ENCODE results near the gene CYTH2.

CYTH2 gene, protein sequence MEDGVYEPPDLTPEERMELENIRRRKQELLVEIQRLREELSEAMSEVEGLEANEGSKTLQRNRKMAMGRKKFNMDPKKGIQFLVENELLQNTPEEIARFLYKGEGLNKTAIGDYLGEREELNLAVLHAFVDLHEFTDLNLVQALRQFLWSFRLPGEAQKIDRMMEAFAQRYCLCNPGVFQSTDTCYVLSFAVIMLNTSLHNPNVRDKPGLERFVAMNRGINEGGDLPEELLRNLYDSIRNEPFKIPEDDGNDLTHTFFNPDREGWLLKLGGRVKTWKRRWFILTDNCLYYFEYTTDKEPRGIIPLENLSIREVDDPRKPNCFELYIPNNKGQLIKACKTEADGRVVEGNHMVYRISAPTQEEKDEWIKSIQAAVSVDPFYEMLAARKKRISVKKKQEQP

DNA sequence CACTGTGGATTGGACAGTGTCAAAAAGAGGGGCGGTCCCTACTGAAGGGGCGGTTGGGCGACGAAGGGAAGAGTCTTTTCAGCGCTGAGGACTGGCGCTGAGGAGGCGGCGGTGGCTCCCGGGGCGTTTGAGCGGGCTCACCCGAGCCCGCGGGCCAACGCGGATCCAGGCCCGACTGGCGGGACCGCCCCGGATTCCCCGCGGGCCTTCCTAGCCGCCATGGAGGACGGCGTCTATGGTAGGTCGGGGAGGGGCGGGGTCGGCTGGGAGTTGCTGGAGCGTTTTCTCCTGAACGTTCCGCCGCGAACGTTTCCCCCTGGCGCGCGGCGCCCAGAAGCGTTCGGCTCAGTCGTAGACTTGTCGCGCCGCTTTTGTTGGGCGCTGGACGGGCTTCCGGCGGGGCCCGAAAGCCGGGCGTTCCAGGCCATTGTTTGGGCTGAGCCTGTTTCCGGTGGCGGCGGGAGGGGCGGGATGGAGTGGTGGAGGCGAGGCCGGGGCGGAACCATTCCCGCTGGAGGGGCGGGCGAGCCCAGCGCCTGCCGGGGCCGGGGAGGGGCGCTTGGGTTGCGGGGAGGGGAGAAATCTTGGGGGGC, at the start of gene CYTH2:
Gene CYTH2, plus strand, starts transcription at position 81 of the 593 bp plus-strand sequence. Its CDS starts 139 bp downstream, at position 220.
- peak; percentile 73 to 83 (median 81) for DNase-seq

DNA sequence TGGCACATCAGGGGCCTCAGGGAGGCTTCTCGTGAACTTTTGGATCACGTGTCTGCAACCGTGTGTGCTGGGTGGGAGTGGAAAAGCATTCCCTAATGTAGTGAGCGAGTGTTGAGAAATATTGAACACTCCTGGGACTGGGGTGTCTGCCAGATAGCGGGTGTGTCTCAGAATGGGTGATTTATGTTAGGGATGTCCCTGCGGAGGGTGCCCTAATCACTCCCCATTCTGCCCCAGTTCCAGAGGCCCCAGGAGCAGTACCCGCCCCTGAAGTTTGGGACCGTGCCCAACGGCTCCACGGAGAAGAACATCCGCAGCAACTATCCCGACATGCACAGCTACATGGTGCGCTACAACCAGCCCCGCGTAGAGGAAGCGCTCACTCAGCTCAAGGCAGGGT, 47.6 kb upstream of the CYTH2 start:
- DNase-seq = no peak

- no peak for DNase-seq
Measured at GRCh38 chr19:48424694-48425219, 44.4 kb upstream of the CYTH2 start.

DNA sequence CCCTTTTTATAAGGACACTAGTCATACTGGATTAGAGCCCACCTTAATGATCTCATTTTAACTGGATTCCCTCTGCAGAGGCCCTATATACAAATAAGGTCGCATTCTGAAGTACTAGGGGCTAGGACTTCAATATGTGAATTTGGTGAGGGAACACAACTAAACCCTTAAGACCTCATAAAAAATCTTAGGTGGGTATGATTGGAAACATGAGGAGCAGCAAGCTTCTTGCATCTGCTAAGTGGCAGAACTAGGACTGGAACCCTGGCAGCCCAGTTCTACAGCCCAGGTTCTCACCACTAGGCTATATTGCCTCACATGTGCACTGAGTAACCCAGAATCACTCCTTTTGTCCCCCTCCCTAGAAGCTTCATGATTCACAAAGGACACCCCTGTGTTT, 40.5 kb upstream of the CYTH2 start:
- DNase-seq = no peak

DNA sequence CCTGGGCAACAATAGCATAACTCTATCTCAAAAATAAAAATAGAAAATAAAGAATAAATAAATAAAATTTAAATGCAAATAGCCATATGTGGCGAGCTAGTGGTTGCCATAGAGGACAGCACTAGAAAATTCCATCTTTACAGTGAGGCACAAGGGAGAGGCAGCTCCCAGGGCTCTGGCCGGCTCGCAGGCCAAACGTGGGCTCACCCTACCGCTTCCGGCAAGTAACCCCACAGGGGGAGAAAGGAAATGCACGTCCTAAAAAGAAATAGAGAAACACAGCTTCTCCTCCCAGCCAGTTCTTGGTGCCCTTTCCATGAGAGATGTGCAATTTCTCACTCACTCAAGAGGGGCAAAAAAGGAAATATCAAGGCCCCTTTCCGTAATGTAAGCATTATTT, 35.8 kb upstream of the CYTH2 start:
- DNase-seq = no peak

GRCh38 chr19:48436586-48436985, 32.6 kb upstream of the CYTH2 start:
- no peak for DNase-seq

DNA sequence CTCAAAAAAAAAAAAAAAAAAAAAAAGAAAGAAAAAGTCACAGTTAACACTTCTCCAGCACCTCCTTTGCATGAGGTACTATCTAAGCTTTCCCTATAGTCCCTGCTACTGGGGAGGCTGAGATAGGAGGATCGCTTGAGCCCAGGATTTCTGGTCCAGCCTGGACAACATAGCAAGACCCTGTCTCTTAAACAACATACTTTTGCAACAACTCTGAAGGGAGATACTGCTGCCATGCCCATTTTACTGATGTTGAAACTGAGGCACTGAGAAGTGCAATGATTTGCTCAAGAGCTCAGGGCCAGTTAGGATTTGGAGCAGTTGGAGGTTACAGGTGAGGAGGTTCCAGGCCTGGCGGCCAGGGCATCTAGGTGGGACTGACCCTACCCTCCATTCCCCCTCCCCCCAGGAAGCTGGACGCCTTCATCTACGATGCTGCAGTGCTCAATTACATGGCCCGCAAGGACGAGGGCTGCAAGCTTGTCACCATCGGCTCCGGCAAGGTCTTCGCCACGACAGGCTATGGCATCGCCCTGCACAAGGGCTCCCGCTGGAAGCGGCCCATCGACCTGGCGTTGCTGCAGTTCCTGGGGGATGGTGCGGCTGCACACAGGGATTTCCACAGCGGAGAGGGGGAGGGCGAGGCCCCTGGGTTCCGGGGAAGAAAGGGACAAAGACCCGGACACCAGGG, 27.7 kb upstream of the CYTH2 start:
- DNase-seq = no peak

DNA sequence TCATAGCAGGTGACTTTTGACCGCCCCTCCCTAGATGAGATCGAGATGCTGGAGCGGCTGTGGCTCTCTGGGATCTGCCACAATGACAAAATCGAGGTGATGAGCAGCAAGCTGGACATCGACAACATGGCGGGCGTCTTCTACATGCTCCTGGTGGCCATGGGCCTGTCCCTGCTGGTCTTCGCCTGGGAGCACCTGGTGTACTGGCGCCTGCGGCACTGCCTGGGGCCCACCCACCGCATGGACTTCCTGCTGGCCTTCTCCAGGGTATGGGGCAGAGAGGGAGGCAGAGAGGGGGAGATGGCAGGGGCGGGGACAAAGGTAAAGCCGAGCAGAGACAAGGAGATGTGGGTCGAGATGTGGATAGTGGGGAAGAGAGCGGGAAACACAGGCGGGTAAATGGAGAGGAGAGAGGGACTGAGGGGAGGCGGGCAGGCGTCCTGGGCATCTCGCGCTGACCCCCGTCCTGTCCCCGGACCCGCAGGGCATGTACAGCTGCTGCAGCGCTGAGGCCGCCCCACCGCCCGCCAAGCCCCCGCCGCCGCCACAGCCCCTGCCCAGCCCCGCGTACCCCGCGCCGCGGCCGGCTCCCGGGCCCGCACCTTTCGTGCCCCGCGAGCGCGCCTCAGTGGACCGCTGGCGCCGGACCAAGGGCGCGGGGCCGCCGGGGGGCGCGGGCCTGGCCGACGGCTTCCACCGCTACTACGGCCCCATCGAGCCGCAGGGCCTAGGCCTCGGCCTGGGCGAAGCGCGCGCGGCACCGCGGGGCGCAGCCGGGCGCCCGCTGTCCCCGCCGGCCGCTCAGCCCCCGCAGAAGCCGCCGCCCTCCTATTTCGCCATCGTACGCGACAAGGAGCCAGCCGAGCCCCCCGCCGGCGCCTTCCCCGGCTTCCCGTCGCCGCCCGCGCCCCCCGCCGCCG, 26.8 kb upstream of the CYTH2 start:
- no peak for DNase-seq

- DNase-seq = peak in 2 of 3 experiments; percentile 25 to 43
Measured at GRCh38 chr19:48443256-48443655, 25.9 kb upstream of the CYTH2 start.

DNA sequence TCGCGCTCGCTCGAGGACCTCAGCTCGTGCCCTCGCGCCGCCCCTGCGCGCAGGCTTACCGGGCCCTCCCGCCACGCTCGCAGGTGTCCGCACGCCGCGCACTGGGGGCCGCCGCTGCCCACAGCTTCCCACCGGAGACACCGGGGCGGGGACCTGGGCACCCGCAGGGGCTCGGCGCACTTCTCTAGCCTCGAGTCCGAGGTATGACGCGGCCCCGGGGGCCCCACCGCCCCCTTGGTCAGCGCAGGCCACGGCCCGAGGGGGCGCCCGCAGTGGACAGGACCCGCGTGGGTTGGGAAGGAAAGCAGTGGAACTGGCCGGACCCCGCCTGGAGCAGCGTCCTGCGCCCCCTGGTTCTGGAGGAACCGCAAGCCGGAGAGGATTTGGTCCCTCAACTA, 25.4 kb upstream of the CYTH2 start:
- peak in 2 of 3 experiments; percentile 31 to 49 for DNase-seq

GRCh38 chr19:48444129-48444935, 24.8 kb upstream of the CYTH2 start:
- peak; percentile 21 to 52 (median 26) for DNase-seq

DNA sequence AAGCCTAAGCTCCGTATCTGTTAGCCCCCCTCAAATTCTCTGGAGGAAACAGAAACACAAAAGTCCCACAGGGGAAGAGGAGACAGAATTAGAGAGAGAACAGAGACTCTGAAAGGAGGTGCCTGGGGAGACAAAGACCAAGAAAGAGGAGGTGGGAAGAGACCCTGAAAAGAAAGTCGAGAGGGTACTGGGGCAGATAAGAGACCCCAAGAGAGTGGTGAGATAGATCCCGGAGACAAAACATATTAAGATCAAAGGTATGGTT, 24.3 kb upstream of the CYTH2 start:
- no peak for DNase-seq

DNA sequence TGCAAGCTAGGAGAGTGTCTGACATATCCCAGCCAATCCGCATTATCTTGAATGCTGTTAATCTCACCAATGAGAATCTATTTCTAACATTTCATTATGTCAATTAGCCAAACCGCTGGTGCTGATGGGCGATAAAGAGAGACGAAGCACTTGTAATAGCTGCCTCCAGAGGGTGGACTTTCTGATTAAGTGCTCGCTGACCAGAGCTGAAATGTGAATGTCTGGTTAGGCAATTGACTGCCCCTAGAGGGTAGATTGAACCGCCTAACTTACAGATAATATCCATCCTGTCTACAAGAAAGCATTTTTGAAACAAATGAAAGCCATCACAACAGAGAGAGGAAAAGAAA, 23.9 kb upstream of the CYTH2 start:
- peak in 2 of 3 experiments; percentile 89 to 96 for DNase-seq

- DNase-seq = peak; percentile 96 to 99 (median 97)
Measured at GRCh38 chr19:48445606-48446481, 23.3 kb upstream of the CYTH2 start, which contains the start of gene GRWD1. GRWD1 (plus strand) TSS chr19:48445983; CDS start chr19:48446006, 23 bp downstream.

- no peak for DNase-seq
Measured at GRCh38 chr19:48446579-48446978, 22.6 kb upstream of the CYTH2 start.

DNA sequence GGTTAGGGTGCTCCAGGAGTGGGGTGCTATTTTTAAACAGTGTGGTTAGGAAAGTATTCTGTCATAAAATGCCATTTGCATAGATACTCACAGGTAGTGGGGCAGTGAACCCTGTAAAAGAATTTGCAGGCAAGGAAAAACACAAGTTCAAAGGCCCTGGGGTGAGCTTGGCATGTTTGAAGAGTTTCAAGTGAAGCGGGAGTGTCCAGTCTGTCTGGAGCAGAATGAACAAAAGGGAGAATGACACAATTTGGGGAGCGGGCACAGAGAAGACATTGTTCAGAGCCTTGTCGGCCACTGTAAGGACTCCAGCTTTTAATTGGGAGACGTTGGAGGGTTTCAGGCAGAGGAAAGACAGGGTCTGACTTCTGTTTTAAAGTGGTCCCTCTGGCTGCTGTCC, 20.6 kb upstream of the CYTH2 start:
- DNase-seq = no peak

DNA sequence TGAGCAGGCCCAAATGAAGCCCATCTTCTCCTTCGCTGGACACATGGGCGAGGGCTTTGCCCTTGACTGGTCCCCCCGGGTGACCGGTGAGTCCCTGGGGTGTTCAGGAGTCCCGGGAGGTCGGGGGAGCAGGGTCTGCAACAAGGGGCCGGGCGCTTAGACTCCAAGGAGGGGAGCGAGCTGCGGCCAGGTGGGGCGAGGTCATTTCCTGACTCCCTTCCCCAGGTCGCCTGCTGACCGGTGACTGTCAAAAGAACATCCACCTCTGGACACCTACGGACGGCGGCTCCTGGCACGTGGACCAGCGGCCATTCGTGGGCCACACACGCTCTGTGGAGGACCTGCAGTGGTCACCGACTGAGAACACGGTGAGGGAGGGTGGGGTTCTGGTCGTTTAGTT, 18.7 kb upstream of the CYTH2 start:
- DNase-seq = no peak

DNA sequence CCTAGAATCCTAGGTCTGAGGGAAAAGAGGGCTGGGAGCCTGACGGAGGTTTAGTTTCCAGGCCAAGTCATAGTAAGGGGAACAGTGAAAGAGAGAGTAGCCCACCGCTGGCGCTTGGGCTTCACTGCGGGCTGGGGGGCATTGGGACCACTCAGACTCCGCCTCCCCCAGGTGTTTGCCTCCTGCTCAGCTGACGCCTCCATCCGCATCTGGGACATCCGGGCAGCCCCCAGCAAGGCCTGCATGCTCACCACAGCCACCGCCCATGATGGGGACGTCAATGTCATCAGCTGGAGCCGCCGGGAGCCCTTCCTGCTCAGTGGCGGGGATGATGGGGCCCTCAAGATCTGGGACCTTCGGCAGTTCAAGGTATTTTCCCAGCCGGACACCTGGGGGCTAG, 18.3 kb upstream of the CYTH2 start:
- DNase-seq = no peak

- no peak for DNase-seq
Measured at GRCh38 chr19:48451624-48452023, 17.5 kb upstream of the CYTH2 start.

DNA sequence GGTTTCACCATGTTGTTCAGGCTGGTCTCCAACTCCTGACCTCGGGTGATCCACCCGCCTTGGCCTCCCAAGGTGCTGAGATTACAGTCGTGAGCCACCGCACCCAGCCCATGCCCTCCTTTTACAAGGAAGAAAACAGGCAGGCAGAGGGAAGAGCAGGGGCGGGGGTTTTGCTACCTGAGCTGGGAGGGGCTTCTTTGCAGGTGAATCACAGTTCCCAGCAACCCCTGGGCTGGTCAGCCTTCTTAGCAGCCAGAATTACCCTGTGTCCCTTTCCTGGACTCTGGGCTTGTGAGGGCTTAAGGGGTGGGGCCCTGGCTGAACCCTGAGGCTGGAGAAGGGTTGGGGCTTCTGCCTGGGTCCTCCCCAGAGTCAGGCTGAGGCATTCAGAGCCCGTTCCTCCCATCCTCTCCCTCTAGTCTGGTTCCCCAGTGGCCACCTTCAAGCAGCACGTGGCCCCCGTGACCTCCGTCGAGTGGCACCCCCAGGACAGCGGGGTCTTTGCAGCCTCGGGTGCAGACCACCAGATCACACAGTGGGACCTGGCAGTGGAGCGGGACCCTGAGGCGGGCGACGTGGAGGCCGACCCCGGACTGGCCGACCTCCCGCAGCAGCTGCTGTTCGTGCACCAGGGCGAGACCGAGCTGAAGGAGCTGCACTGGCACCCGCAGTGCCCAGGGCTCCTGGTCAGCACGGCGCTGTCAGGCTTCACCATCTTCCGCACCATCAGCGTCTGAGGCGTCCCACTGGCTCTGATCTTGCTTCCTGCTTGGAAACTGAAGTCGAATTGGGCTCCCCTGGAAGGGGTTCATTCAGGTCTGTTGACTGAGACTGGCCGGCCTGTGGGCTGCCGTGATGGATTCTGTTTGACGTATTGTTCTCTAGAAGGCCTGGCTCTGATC, 16.6 kb upstream of the CYTH2 start:
- DNase-seq = no peak

Data from NCI-H1417 (cell line).